ENCODE results near the gene CCL4.
"Not testable (repeated sequence)": the region's sequence is repeated elsewhere in the genome, so short reads cannot be mapped to it uniquely, and the experiment has no call there.

Gene CCL4

DNA sequence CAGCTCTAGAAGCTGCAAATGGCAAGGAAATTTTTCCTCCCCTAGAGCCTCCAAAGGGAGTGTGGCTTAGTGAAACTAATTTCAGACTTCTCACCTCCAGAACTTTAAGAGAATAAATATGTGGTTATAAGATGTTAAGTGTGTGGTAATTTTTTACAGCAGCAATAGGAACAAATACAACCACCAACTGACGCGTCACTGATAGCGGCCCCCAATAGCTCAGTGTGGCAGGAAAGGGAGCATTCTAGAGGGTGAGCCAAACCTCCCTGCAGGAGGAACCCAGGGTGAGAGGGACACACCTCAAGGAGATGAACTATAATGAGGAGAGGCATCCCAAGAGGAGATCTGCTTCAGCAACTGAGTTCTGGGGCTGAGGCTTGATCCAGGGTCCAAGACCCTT, 4.0 kb downstream of the CCL4 start:
- Histone ChIP-seq H3K4me3 (ENCODE audit: low read depth, low read length) (no peak overlapping the region), H3K27me3 (peaks cover 4% of the 10 kb centered on the region), H3K36me3 (no peaks in the 10 kb centered on the region), H3K9me3 (no peaks in the 10 kb centered on the region), H3K4me1 (no peaks in the 10 kb centered on the region)
- TF ChIP-seq, protein P1, sequence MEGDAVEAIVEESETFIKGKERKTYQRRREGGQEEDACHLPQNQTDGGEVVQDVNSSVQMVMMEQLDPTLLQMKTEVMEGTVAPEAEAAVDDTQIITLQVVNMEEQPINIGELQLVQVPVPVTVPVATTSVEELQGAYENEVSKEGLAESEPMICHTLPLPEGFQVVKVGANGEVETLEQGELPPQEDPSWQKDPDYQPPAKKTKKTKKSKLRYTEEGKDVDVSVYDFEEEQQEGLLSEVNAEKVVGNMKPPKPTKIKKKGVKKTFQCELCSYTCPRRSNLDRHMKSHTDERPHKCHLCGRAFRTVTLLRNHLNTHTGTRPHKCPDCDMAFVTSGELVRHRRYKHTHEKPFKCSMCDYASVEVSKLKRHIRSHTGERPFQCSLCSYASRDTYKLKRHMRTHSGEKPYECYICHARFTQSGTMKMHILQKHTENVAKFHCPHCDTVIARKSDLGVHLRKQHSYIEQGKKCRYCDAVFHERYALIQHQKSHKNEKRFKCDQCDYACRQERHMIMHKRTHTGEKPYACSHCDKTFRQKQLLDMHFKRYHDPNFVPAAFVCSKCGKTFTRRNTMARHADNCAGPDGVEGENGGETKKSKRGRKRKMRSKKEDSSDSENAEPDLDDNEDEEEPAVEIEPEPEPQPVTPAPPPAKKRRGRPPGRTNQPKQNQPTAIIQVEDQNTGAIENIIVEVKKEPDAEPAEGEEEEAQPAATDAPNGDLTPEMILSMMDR (IDR thresholded peaks at IDR 0.05; ENCODE audit: low read depth, low read length) = no peak
- DNase-seq = no peak

DNA sequence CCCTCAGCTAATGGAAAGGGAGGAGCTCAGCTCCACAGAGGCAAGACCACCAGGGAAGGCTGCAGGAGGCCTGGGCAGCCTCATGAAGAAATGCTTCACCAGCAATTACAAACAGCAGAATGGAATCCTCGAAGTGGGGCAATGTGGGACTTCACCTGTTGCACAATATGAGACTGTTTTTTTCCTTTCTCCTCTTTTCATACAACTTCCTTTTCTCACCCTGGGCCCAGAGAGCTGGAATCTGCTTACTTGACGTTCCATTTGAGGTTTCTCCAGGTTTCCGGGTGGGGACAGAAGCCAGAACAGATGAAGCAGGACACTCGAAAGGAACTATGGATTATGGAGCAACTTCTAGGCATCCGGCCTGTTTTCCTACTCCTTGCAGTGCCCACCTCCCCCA, 4.6 kb downstream of the CCL4 start:
- H3K4me1 ChIP-seq; H3K9me3 ChIP-seq; H3K36me3 ChIP-seq; DNase-seq; H3K4me3 ChIP-seq (ENCODE audit: low read depth, low read length); H3K27me3 ChIP-seq: not testable (repeated sequence)

DNA sequence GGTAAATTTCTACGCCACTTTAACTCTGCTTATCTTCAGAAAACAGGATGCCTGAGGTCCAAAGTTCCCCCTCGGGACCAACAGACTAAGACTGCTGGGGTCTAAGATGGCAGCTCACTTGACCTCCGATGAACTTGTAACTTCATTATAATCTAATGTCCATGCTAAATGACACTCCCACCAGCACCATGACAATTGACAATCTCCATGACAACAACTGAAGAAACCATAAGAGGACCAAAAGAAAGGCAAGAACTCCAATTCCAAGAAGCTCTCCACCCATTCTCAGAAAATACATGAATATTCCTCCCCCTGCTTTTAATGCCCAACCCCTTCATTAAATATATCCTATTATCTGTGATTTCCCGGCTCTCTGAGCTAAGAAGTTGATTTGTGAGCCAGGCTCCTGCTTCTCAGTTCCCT, 7.5 kb downstream of the CCL4 start:
- TF ChIP-seq, protein P1 (IDR thresholded peaks at IDR 0.05; ENCODE audit: low read depth, low read length) = no peak
- H3K36me3 ChIP-seq = no peaks in the 10 kb centered on the region

DNA sequence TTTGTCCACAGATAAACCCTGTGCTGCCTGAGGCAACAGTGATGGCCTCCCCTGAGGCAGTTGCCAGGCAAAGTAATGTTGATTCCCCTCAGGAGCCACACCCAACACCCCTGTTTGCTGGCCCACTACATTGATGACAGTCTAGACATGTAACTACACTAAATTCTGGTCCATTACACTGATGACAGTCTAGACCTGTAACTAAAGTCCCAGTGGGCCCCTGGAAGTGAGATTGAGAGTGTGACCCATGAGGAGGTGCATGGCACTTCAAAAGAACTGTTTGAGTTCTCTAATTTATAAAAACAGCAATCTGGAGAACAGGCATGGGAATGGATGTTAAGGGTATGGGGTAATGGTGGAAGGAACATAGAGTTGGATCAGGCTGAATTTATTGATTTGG, 8.9 kb downstream of the CCL4 start:
- H3K27me3 ChIP-seq = peaks cover 4% of the 10 kb centered on the region; the same call in 1 of the 2 replicates
- no peaks in the 10 kb centered on the region for H3K9me3 ChIP-seq
- no peak overlapping the region for H3K4me3 ChIP-seq (ENCODE audit: low read depth, low read length)
- DNase-seq = no peak
- TF ChIP-seq, protein P1 (IDR thresholded peaks at IDR 0.05; ENCODE audit: low read depth, low read length) = no peak
- H3K4me1 ChIP-seq = no peaks in the 10 kb centered on the region
- no peaks in the 10 kb centered on the region for H3K36me3 ChIP-seq

More for the DNA sequence above, 7.5 kb downstream of the CCL4 start:
- H3K4me1 ChIP-seq = no peaks in the 10 kb centered on the region
- peaks cover 4% of the 10 kb centered on the region for H3K27me3 ChIP-seq
- H3K9me3 ChIP-seq = no peaks in the 10 kb centered on the region
- no peak for DNase-seq
- H3K4me3 ChIP-seq (ENCODE audit: low read depth, low read length) = no peak overlapping the region

DNA sequence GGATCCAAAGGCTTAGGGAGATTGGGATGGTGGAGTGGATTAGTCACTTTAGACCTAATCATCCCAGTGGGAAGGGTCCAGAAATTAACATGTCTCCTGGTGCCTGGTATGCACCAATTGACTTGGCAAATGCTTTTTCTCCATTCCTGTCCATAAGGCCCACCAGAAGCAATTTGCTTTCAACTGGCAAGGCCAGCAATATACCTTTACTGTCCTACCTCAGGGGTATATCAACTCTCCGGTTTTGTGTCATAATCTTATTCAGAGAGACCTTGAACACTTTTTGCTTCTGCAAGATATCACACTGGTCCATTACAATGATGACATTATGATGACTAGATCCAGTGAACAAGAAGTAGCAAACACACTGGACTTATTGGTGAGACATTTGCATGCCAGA, 9.5 kb downstream of the CCL4 start:
- not testable (repeated sequence) for H3K36me3 ChIP-seq; H3K4me1 ChIP-seq; H3K4me3 ChIP-seq (ENCODE audit: low read depth, low read length); H3K27me3 ChIP-seq; DNase-seq; H3K9me3 ChIP-seq

DNA sequence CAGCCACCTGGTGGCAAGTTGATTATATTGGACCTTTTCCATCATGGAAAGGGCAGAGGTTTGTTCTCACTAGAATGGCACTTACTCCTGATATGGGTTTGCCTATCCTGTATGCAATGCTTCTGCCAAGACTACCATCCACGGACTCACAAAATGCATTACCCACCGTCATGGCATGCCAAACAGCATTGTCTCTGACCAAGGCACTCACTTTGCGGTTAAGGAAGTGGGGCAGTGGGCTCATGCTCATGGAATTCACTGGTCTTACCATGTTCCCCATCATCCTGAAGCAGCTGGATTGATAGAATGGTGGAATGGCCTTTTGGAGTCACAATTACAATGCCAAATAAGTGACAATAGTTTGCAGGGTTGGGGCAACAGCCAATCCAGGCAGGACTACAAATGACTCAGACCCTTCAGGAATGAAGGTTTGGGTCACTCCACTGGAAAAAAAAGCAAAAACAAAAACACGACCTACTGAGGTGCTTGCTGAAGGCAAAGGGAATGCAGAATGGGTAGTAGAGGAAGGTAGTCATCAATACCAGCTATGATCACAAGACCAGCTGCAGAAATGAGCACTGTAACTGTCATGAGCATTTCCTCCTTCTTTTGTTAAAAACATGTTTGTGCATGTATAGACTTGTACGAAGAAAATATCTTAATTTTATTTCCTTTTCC, 11.5 kb downstream of the CCL4 start:
- not testable (repeated sequence) for H3K4me1 ChIP-seq; H3K27me3 ChIP-seq; H3K36me3 ChIP-seq; H3K4me3 ChIP-seq (ENCODE audit: low read depth, low read length); H3K9me3 ChIP-seq; DNase-seq

DNA sequence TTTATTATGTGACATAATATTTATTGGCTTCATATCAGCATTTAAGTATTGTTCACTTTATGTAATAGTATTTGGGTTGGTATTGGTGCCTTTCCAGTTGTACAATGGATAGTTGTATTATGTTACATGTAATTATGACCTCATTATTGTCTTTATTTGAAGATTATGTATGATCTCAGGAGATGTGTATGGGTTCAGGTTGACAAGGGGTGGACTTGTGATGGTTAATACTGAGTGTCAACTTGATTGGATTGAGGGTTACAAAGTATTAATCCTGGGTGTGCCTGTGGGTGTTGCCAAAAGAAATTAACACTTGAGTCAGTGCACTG, 12.0 kb downstream of the CCL4 start:
- not testable (repeated sequence) for H3K4me3 ChIP-seq (ENCODE audit: low read depth, low read length); H3K4me1 ChIP-seq; H3K27me3 ChIP-seq; H3K9me3 ChIP-seq; DNase-seq; H3K36me3 ChIP-seq

DNA sequence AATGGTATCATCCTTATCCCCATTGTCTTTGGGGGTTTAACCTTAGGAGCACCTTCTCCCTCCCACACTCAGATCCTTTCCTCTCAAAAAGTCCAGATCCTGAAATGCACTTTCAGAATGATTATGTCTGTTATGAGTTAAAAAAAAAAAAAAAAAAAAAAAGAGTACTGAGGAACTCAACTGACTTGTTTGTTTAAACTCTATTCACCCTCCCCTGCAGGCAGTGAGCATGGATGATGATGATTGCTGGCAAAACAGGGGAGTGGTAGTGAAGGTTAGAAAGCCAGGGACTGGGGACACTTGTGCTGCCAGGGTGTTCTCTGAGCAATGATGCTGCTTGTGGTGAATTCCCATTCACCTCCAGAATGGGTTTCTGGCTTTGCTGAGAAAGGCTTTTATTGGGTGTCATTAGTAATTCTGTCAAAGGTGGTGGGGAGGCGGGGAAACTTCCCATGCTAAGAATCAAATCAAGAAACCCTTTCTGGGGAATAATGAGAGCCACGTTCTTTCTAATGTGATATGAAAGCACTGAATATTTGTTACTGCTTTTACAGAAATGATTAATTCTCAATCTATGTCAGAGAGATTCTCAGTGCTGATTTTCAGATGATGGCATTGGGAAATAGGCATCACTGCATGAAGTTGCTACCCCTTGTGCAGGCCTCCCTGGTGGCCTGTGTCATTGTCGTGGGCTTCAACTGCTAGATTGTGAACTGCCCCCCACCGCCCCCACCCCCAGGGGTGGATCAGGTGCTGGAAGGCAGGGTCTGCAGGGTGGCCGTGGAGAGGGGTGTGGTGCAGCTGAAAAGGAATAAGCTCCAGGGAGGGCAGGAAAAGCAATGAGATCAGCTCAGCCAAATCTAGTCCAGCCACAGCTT, 14.1 kb downstream of the CCL4 start:
- no peak overlapping the region for H3K4me3 ChIP-seq (ENCODE audit: low read depth, low read length)
- H3K9me3 ChIP-seq = no peaks in the 10 kb centered on the region
- no peaks in the 10 kb centered on the region for H3K36me3 ChIP-seq
- no peak for DNase-seq
- TF ChIP-seq, protein P1 (IDR thresholded peaks at IDR 0.05; ENCODE audit: low read depth, low read length) = no peak
- H3K27me3 ChIP-seq = no peaks in the 10 kb centered on the region
- no peaks in the 10 kb centered on the region for H3K4me1 ChIP-seq

Measured in BE2C (cell line).